ENCODE data around the gene DEDD2. TPM values are rescaled to one million over a fixed set of nuclear protein-coding genes. Genes with fewer than 3 reads are reported as not detected.

Gene DEDD2
- total RNA-seq, 1 donor from 2014 or later = 15.8 TPM

GRCh38 chr19:42226886-42227285 is 9.4 kb upstream of the DEDD2 start:
- no peak overlapping the region for H3K27ac ChIP-seq (replicated peaks)
- intact Hi-C loops (cut with micrococcal nuclease) = no loop called here
- DNase-seq = no peak

GRCh38 chr19:42225718-42226292 is 8.3 kb upstream of the DEDD2 start:
- no peak for TF ChIP-seq CTCF (IDR thresholded peaks at IDR 0.05; ENCODE audit: borderline replicate concordance)
- Histone ChIP-seq H3K4me3 (no peak overlapping the region), H3K36me3 (peaks cover 60% of the 10 kb centered on the region), H3K9me3 (replicated peaks) (no peaks in the 10 kb centered on the region), H3K27ac (replicated peaks) (no peak overlapping the region), H3K4me1 (peaks cover 22% of the 10 kb centered on the region), H3K27me3 (ENCODE audit: low read depth) (no peaks in the 10 kb centered on the region)
- no peak for DNase-seq
- intact Hi-C loops (cut with micrococcal nuclease) = no loop called here

More at GRCh38 chr19:42226886-42227285, 9.4 kb upstream of the DEDD2 start:
- no peaks in the 10 kb centered on the region for H3K9me3 ChIP-seq (replicated peaks)
- H3K4me3 ChIP-seq = no peak overlapping the region
- H3K27me3 ChIP-seq (ENCODE audit: low read depth) = no peaks in the 10 kb centered on the region
- TF ChIP-seq CTCF (IDR thresholded peaks at IDR 0.05; ENCODE audit: borderline replicate concordance) = no peak
- H3K36me3 ChIP-seq = peaks cover 71% of the 10 kb centered on the region
- H3K4me1 ChIP-seq = peaks cover 18% of the 10 kb centered on the region

- Histone ChIP-seq H3K27ac (replicated peaks) (no peak overlapping the region), H3K4me3 (no peak overlapping the region), H3K27me3 (ENCODE audit: low read depth) (no peaks in the 10 kb centered on the region), H3K36me3 (peaks cover 56% of the 10 kb centered on the region), H3K9me3 (replicated peaks) (no peaks in the 10 kb centered on the region), H3K4me1 (peaks cover 22% of the 10 kb centered on the region)
- intact Hi-C loops (cut with micrococcal nuclease) = no loop called here
- no peak for TF ChIP-seq CTCF (IDR thresholded peaks at IDR 0.05; ENCODE audit: borderline replicate concordance)
- no peak for DNase-seq
Observed at GRCh38 chr19:42224940-42225717, 7.7 kb upstream of the DEDD2 start.

- Histone ChIP-seq H3K4me3 (peak overlapping the region; percentile 91), H3K27ac (replicated peaks) (peak overlapping the region; percentile 89), H3K9me3 (replicated peaks) (no peaks in the 10 kb centered on the region), H3K27me3 (ENCODE audit: low read depth) (no peaks in the 10 kb centered on the region), H3K36me3 (peaks cover 18% of the 10 kb centered on the region), H3K4me1 (peaks cover 53% of the 10 kb centered on the region)
- DNase-seq = no peak
- no peak for TF ChIP-seq CTCF (IDR thresholded peaks at IDR 0.05; ENCODE audit: borderline replicate concordance)
- intact Hi-C loops (cut with micrococcal nuclease) = no loop called here
Observed at GRCh38 chr19:42220751-42221097, 3.2 kb upstream of the DEDD2 start.

- Histone ChIP-seq H3K4me1 (peaks cover 59% of the 10 kb centered on the region), H3K27me3 (ENCODE audit: low read depth) (no peaks in the 10 kb centered on the region), H3K36me3 (peaks cover 13% of the 10 kb centered on the region), H3K27ac (replicated peaks) (peak within 1 kb of the TSS; percentile 89), H3K9me3 (replicated peaks) (no peaks in the 10 kb centered on the region), H3K4me3 (peak within 1 kb of the TSS; percentile 91)
- intact Hi-C loops (cut with micrococcal nuclease) = no loop called here
- DNase-seq = peak; percentile 97
- TF ChIP-seq CTCF (IDR thresholded peaks at IDR 0.05; ENCODE audit: borderline replicate concordance) = no peak
Observed at GRCh38 chr19:42219812-42220750, 2.6 kb upstream of the DEDD2 start, which contains the start of gene ZNF526. TSS of gene ZNF526 (plus strand) at chr19:42220312. CDS start at chr19:42224404, 4,092 bp downstream.

Measured in left ventricle myocardium inferior (tissue), 1 donor.